ENCODE data around the gene ARMC6. TPM values are rescaled to one million over a fixed set of nuclear protein-coding genes. Genes with fewer than 3 reads are reported as not detected.

ARMC6 gene
- total RNA-seq, 1 experiment from 2014 or later = 102 TPM

- CTCF ChIA-PET = interaction anchor here (0.5 kb wide), 1 partner anchor 329 kb away, joined by 3 read pairs; no protein-coding TSS in a partner anchor
- Histone ChIP-seq H3K9me3 (ENCODE audit: low read length) (no peaks in the 10 kb centered on the region), H3K9me2 (replicated peaks; ENCODE audit: low read length) (no peaks in the 10 kb centered on the region), H3K4me1 (ENCODE audit: insufficient read depth, low read length) (no peaks in the 10 kb centered on the region), H3K27me3 (ENCODE audit: low read length) (no peaks in the 10 kb centered on the region), H3K4me3 (ENCODE audit: low read length) (no peak overlapping the region), H3F3A (ENCODE audit: low read length, unreplicated experiment) (no peaks in the 10 kb centered on the region), H3K27ac (ENCODE audit: low read length) (no peak overlapping the region), H4K20me1 (ENCODE audit: low read length) (no peaks in the 10 kb centered on the region), H3K79me2 (ENCODE audit: low read length) (no peaks in the 10 kb centered on the region), H3K9ac (ENCODE audit: low read length) (no peak overlapping the region), H2AFZ (ENCODE audit: low read length) (no peak overlapping the region), H3K4me2 (ENCODE audit: low read length) (no peak overlapping the region), H3K36me3 (ENCODE audit: low read depth, low read length) (peaks cover 33% of the 10 kb centered on the region)
- no peak for DNase-seq
- no peak for TF ChIP-seq EZH2 (IDR thresholded peaks at IDR 0.05; ENCODE audit: low read length, unreplicated experiment)
- TF ChIP-seq CTCF (conservative IDR thresholded peaks at IDR 0.05; ENCODE audit: low read depth, low read length) = no peak
- TF ChIP-seq EZH2phosphoT487 (IDR thresholded peaks at IDR 0.05; ENCODE audit: borderline replicate concordance, low read length) = no peak
- BruUV-seq (replicated peaks) = no TSS peak
- POLR2A ChIA-PET (ENCODE audit: unreplicated experiment) = interaction anchor here (0.5 kb wide), 1 partner anchor 19 kb away, joined by 5 read pairs; no protein-coding TSS in a partner anchor
- intact Hi-C loops (cut with micrococcal nuclease) = no loop called here
- ATAC-seq = no peak
Measured at GRCh38 chr19:19050731-19051130, 17.3 kb downstream of the ARMC6 start.

- CTCF ChIA-PET = interaction anchor here (0.5 kb wide), 1 partner anchor 329 kb away, joined by 3 read pairs; no protein-coding TSS in a partner anchor
- intact Hi-C loops (cut with micrococcal nuclease) = no loop called here
- Histone ChIP-seq H3F3A (ENCODE audit: low read length, unreplicated experiment) (no peaks in the 10 kb centered on the region), H3K9me2 (replicated peaks; ENCODE audit: low read length) (no peaks in the 10 kb centered on the region), H3K9ac (ENCODE audit: low read length) (no peak overlapping the region), H3K4me1 (ENCODE audit: insufficient read depth, low read length) (no peaks in the 10 kb centered on the region), H3K36me3 (ENCODE audit: low read depth, low read length) (peaks cover 36% of the 10 kb centered on the region), H3K4me3 (ENCODE audit: low read length) (no peak overlapping the region), H3K27me3 (ENCODE audit: low read length) (no peaks in the 10 kb centered on the region), H3K4me2 (ENCODE audit: low read length) (no peak overlapping the region), H3K9me3 (ENCODE audit: low read length) (no peaks in the 10 kb centered on the region), H4K20me1 (ENCODE audit: low read length) (no peaks in the 10 kb centered on the region), H3K27ac (ENCODE audit: low read length) (no peak overlapping the region), H3K79me2 (ENCODE audit: low read length) (no peaks in the 10 kb centered on the region), H2AFZ (ENCODE audit: low read length) (no peak overlapping the region)
- DNase-seq = no peak
- no peak for ATAC-seq
- no TSS peak for BruUV-seq (replicated peaks)
- TF ChIP-seq EZH2 (IDR thresholded peaks at IDR 0.05; ENCODE audit: low read length, unreplicated experiment) (no peak), CTCF (conservative IDR thresholded peaks at IDR 0.05; ENCODE audit: low read depth, low read length) (no peak), EZH2phosphoT487 (IDR thresholded peaks at IDR 0.05; ENCODE audit: borderline replicate concordance, low read length) (no peak)
- POLR2A ChIA-PET (ENCODE audit: unreplicated experiment) = interaction anchor here (0.5 kb wide), 1 partner anchor 18 kb away, joined by 5 read pairs; no protein-coding TSS in a partner anchor
Measured at GRCh38 chr19:19051478-19052213, 18.2 kb downstream of the ARMC6 start.

- Histone ChIP-seq H3K4me1 (ENCODE audit: insufficient read depth, low read length) (no peaks in the 10 kb centered on the region), H3K4me2 (ENCODE audit: low read length) (no peak overlapping the region), H3K9me2 (replicated peaks; ENCODE audit: low read length) (no peaks in the 10 kb centered on the region), H3K79me2 (ENCODE audit: low read length) (no peaks in the 10 kb centered on the region), H3K36me3 (ENCODE audit: low read depth, low read length) (peaks cover 32% of the 10 kb centered on the region; the same call in 1 of the 2 replicates), H3K9ac (ENCODE audit: low read length) (no peak overlapping the region), H3K27ac (ENCODE audit: low read length) (no peak overlapping the region), H3K27me3 (ENCODE audit: low read length) (no peaks in the 10 kb centered on the region), H4K20me1 (ENCODE audit: low read length) (no peaks in the 10 kb centered on the region), H2AFZ (ENCODE audit: low read length) (no peak overlapping the region), H3F3A (ENCODE audit: low read length, unreplicated experiment) (no peaks in the 10 kb centered on the region), H3K4me3 (ENCODE audit: low read length) (no peak overlapping the region), H3K9me3 (ENCODE audit: low read length) (no peaks in the 10 kb centered on the region)
- no TSS peak for BruUV-seq (replicated peaks)
- ChIA-PET CTCF (no interaction called here), POLR2A (ENCODE audit: unreplicated experiment) (no interaction called here)
- TF ChIP-seq EZH2 (IDR thresholded peaks at IDR 0.05; ENCODE audit: low read length, unreplicated experiment) (no peak), EZH2phosphoT487 (IDR thresholded peaks at IDR 0.05; ENCODE audit: borderline replicate concordance, low read length) (no peak), CTCF (conservative IDR thresholded peaks at IDR 0.05; ENCODE audit: low read depth, low read length) (no peak)
- intact Hi-C loops (cut with micrococcal nuclease) = no loop called here
- ATAC-seq = no peak
- DNase-seq = no peak
Measured at GRCh38 chr19:19052921-19053320, 19.5 kb downstream of the ARMC6 start.

Measured in PC-3 (cell line).